IMR-90 (cell line): ENCODE measurements around the gene RNF215.
A peak's percentile ranks its signal among the peaks of the same experiment; 100 is the strongest.

Experiments used
- BHLHE40 ChIP-seq: fragments of 150-350 bp; IDR thresholded peaks from 2 replicates; pipeline ENCODE4 v1.6.1; 2016; ENCODE audit warnings: mild to moderate bottlenecking, low read depth, low read length
- CTCF ChIP-seq: conservative IDR thresholded peaks from 2 replicates; pipeline ENCODE4 v1.5.1; 2012; ENCODE audit warnings: mild to moderate bottlenecking, low read depth, low read length, improper control_type of control experiment
- ELK1 ChIP-seq: fragments of 150-350 bp; IDR thresholded peaks from 2 replicates; pipeline ENCODE4 v1.6.1; 2016; ENCODE audit warnings: low read depth, mild to moderate bottlenecking, low read length, moderate library complexity, borderline replicate concordance
- MAFK ChIP-seq: IDR thresholded peaks from 2 replicates; pipeline ENCODE4 v1.6.1; 2012; ENCODE audit warnings: low read depth, low read length, improper control_type of control experiment
- MAZ ChIP-seq: IDR thresholded peaks from 2 replicates; pipeline ENCODE4 v1.6.1; 2012; ENCODE audit warnings: low read depth, mild to moderate bottlenecking, low read length, improper control_type of control experiment, moderate library complexity, borderline replicate concordance
- MXI1 ChIP-seq: IDR thresholded peaks from 2 replicates; pipeline ENCODE4 v1.6.1; 2012; ENCODE audit warnings: low read depth, mild to moderate bottlenecking, low read length, moderate library complexity, borderline replicate concordance
- NFE2L2 ChIP-seq: fragments of 150-350 bp; IDR thresholded peaks from 2 replicates; pipeline ENCODE4 v1.6.1; 2016; ENCODE audit warnings: low read depth, mild to moderate bottlenecking, low read length
- POLR2A ChIP-seq: IDR thresholded peaks from 2 replicates; pipeline ENCODE4 v1.6.1; 2012; ENCODE audit warnings: mild to moderate bottlenecking, low read depth, low read length
- RAD21 ChIP-seq: IDR thresholded peaks from 2 replicates; pipeline ENCODE4 v1.6.1; 2012; ENCODE audit warnings: low read length, improper control_type of control experiment
- RCOR1 ChIP-seq: IDR thresholded peaks from 2 replicates; pipeline ENCODE4 v1.6.1; 2012; ENCODE audit warnings: mild to moderate bottlenecking, low read length, improper control_type of control experiment; ENCODE audit not compliant: insufficient replicate concordance
- RFX5 ChIP-seq: IDR thresholded peaks from 2 replicates; pipeline ENCODE4 v1.8.0; 2012; ENCODE audit warnings: low read depth, mild to moderate bottlenecking, low read length, moderate library complexity
- SMC3 ChIP-seq: fragments of 150-350 bp; IDR thresholded peaks from 2 replicates; pipeline ENCODE4 v1.6.1; 2016; ENCODE audit warnings: low read depth, mild to moderate bottlenecking, antibody characterized with exemption, low read length, moderate library complexity
- USF2 ChIP-seq: fragments of 150-350 bp; IDR thresholded peaks from 2 replicates; pipeline ENCODE4 v1.6.1; 2017; ENCODE audit warnings: mild to moderate bottlenecking, antibody characterized with exemption, low read length, low read depth

- TF ChIP-seq NFE2L2, result no peak
- TF ChIP-seq CTCF, result peak; percentile 88
- TF ChIP-seq MAZ, result peak; percentile 69; the same call in 1 of the 2 replicates
- TF ChIP-seq POLR2A, result peak; percentile 50; the same call in 1 of the 2 replicates
- TF ChIP-seq RAD21, result peak; percentile 80
- peak; percentile 25; the same call in 1 of the 2 replicates for TF ChIP-seq MXI1
- no peak for TF ChIP-seq BHLHE40
- TF ChIP-seq USF2, result no peak
- no peak for TF ChIP-seq ELK1
- no peak for TF ChIP-seq RCOR1
- no peak for TF ChIP-seq RFX5
- TF ChIP-seq MAFK, result no peak
- peak; percentile 62 for TF ChIP-seq SMC3
Observed at GRCh38 chr22:30386960-30387827, at the start of gene RNF215.
